K562 (cell line): ENCODE measurements around the gene PRKG2. TPM values are rescaled to one million over a fixed set of nuclear protein-coding genes. Genes with fewer than 3 reads are reported as not detected.

ENCODE experiments used
- ATAC-seq: fragments of 200-7000 bp; cut with Tn5 transposase; 3 replicates; pipeline ENCODE4 v1.9.1; 2020; ENCODE audit warnings: moderate library complexity
- BruUV-seq: library from RNA; stranded (reverse); fragments of 400-500 nt; replicated peaks from 2 replicates; lab custom pipeline; 2021; lab: Mats Ljungman, UMichigan
- CTCF ChIA-PET: fragments of 300-600 bp; formaldehyde crosslinking; extraction: SDS; loops from one replicate; lab custom pipeline; 2021; ENCODE audit warnings: low intra/inter-chr PET ratio; lab: Yijun Ruan, JAX
- POLR2A ChIA-PET: fragments of 300-600, 350-650 bp; sonication (Branson Sonifier 250); formaldehyde crosslinking; extraction: SDS; loops from one replicate; lab custom pipeline; 2021; ENCODE audit warnings: antibody characterized with exemption, inconsistent platforms; lab: Yijun Ruan, JAX
- DNase-seq, 4 experiments: peaks; one replicate each; pipeline versions ENCODE4 v3.0.0 to v3.0.0-alpha.2; 2011 to 2018; ENCODE audit warnings: low spot score in 3 of 4, mixed read lengths in 3 of 4; ENCODE audit errors: extremely low read depth in 1 of 4
- FAIRE-seq: peaks from 2 replicates; lab custom pipeline; 2011; peaks lifted over from hg19 to GRCh38; lab: Jason Lieb, UNC
- H2AFZ ChIP-seq: 2 replicates; pipeline ENCODE4 v1.6.0; 2011; ENCODE audit warnings: low read depth, low read length, control low read depth, inconsistent platforms
- H3K27ac ChIP-seq: fragments of 200-600 bp; 3 replicates; pipeline ENCODE4 v1.8.0; 2011; ENCODE audit warnings: low read depth, mild to moderate bottlenecking, control low read depth, inconsistent platforms, low read length, moderate library complexity, mixed read lengths; ENCODE audit errors: extremely low read depth
- H3K27me3 ChIP-seq, 2 experiments: fragments of 300-600 bp in 1 of 2; 2 replicates in 1 of 2; 3 replicates in 1 of 2; pipeline versions ENCODE4 v1.6.0 to v1.8.0; 2011; ENCODE audit warnings: inconsistent platforms in 2 of 2, low read length in 2 of 2, mild to moderate bottlenecking in 1 of 2, mixed read lengths in 1 of 2, moderate library complexity in 1 of 2; ENCODE audit not compliant: control insufficient read depth in 2 of 2, insufficient read depth in 2 of 2
- H3K36me3 ChIP-seq: fragments of 300-600 bp; 3 replicates; pipeline ENCODE4 v1.8.0; 2011; ENCODE audit warnings: mild to moderate bottlenecking, low read length, inconsistent platforms; ENCODE audit not compliant: control insufficient read depth, insufficient read depth
- H3K4me1 ChIP-seq, 2 experiments: fragments of 200-600 bp in 1 of 2; replicated peaks in 1 of 2; 2 replicates in 1 of 2; 3 replicates in 1 of 2; pipeline versions ENCODE4 v1.5.1 to v1.8.0; 2011; ENCODE audit warnings: inconsistent platforms in 2 of 2, low read length in 2 of 2, mild to moderate bottlenecking in 1 of 2, mixed read lengths in 1 of 2, moderate library complexity in 1 of 2; ENCODE audit not compliant: control insufficient read depth in 2 of 2, insufficient read depth in 2 of 2
- H3K4me2 ChIP-seq: 2 replicates; pipeline ENCODE4 v1.6.1; 2011; ENCODE audit warnings: low read length, control low read depth, inconsistent platforms, mixed read lengths; ENCODE audit not compliant: insufficient read depth
- H3K4me3 ChIP-seq: fragments of 200-600 bp; sonication (generic), shearing (Covaris generic); 2 replicates; pipeline ENCODE4 v1.5.1; 2016; ENCODE audit warnings: control low read depth, inconsistent platforms
- H3K79me2 ChIP-seq: fragments of 200-600 bp; 3 replicates; pipeline ENCODE4 v1.8.0; 2011; ENCODE audit warnings: low read length, inconsistent platforms; ENCODE audit not compliant: control insufficient read depth, insufficient read depth
- H3K9ac ChIP-seq, 2 experiments: 2 replicates each; pipeline versions ENCODE4 v1.6.0 to v1.6.1; 2011; ENCODE audit warnings: low read depth in 2 of 2, low read length in 2 of 2, control low read depth in 1 of 2, inconsistent platforms in 1 of 2, mild to moderate bottlenecking in 1 of 2, mixed read lengths in 1 of 2; ENCODE audit not compliant: insufficient read depth in 1 of 2
- H3K9me1 ChIP-seq: one replicate; pipeline ENCODE4 v1.6.0; 2011; ENCODE audit warnings: inconsistent platforms, mild to moderate bottlenecking, low read length, moderate library complexity; ENCODE audit not compliant: control insufficient read depth, insufficient read depth
- H3K9me3 ChIP-seq: replicated peaks from 2 replicates; pipeline ENCODE4 v1.5.1; 2011; ENCODE audit warnings: low read depth, low read length, inconsistent platforms; ENCODE audit not compliant: control insufficient read depth, insufficient read depth
- H4K20me1 ChIP-seq: replicated peaks from 2 replicates; pipeline ENCODE4 v1.6.1; 2011; ENCODE audit warnings: low read length, inconsistent platforms, mixed read lengths; ENCODE audit not compliant: control insufficient read depth, insufficient read depth
- BHLHE40 ChIP-seq: IDR thresholded peaks from 2 replicates; pipeline ENCODE4 v1.6.1; 2011; ENCODE audit warnings: low read length, improper control_type of control experiment
- C11orf30 ChIP-seq: fragments of 450-650 bp; IDR thresholded peaks from 2 replicates; pipeline ENCODE4 v1.6.1; 2016; ENCODE audit warnings: low read depth, mild to moderate bottlenecking
- CLOCK ChIP-seq: fragments of 250-450 bp; sonication (Bioruptor Pico); IDR thresholded peaks from 2 replicates; pipeline ENCODE4 v1.4.0; 2020; ENCODE audit warnings: mild to moderate bottlenecking, moderate library complexity, borderline replicate concordance
- CREB5 ChIP-seq: fragments of 250-450 bp; sonication (Bioruptor Pico); IDR thresholded peaks from 2 replicates; pipeline ENCODE4 v1.5.0; 2020; ENCODE audit warnings: mild to moderate bottlenecking
- HDAC1 ChIP-seq, 2 experiments: fragments of 450-650 bp; IDR thresholded peaks; 2 replicates each; pipeline ENCODE4 v1.6.1; 2016 to 2017; ENCODE audit warnings: inconsistent platforms in 1 of 2, mild to moderate bottlenecking in 1 of 2, moderate library complexity in 1 of 2
- HMG20B ChIP-seq: fragments of 250-450 bp; sonication (Bioruptor Pico); IDR thresholded peaks from 2 replicates; pipeline ENCODE4 v1.5.0; 2021; ENCODE audit warnings: mild to moderate bottlenecking
- HMGXB4 ChIP-seq: sonication (generic); formaldehyde crosslinking; IDR thresholded peaks from 2 replicates; pipeline ENCODE4 v1.8.1; 2023; ENCODE audit warnings: mild to moderate bottlenecking, missing genetic modification reagents
- KLF16 ChIP-seq: IDR thresholded peaks from 2 replicates; pipeline ENCODE4 v1.6.1; 2016; ENCODE audit warnings: antibody characterized with exemption
- L3MBTL2 ChIP-seq: fragments of 450-650 bp; IDR thresholded peaks from 2 replicates; pipeline ENCODE4 v1.6.1; 2016; ENCODE audit warnings: mild to moderate bottlenecking, moderate library complexity
- MCM5 ChIP-seq: fragments of 450-650 bp; IDR thresholded peaks from 2 replicates; pipeline ENCODE4 v1.6.1; 2016; ENCODE audit warnings: low read depth
- NFE2 ChIP-seq: IDR thresholded peaks from 2 replicates; pipeline ENCODE4 v1.6.1; 2014; ENCODE audit warnings: antibody characterized with exemption, low read depth
- PHTF2 ChIP-seq: fragments of 250-450 bp; sonication (Bioruptor Pico); IDR thresholded peaks from 2 replicates; pipeline ENCODE4 v1.5.0; 2021; ENCODE audit warnings: mild to moderate bottlenecking
- RBM22 ChIP-seq: fragments of 200-400 bp; formaldehyde crosslinking; IDR thresholded peaks from 2 replicates; pipeline ENCODE4 v1.6.1; 2018; ENCODE audit warnings: low read length, low read depth; ENCODE audit not compliant: poor library complexity, severe bottlenecking
- TCF3 ChIP-seq: sonication (generic); formaldehyde crosslinking; IDR thresholded peaks from 2 replicates; pipeline ENCODE4 v1.4.0; 2020; ENCODE audit warnings: mild to moderate bottlenecking, missing genetic modification reagents
- ZKSCAN3 ChIP-seq: fragments of 250-450 bp; sonication (Bioruptor Pico); IDR thresholded peaks from 2 replicates; pipeline ENCODE4 v1.4.0; 2020
- ZNF830 ChIP-seq: fragments of 250-450 bp; sonication (Bioruptor Pico); IDR thresholded peaks from 2 replicates; pipeline ENCODE4 v1.5.0; 2021; ENCODE audit warnings: mild to moderate bottlenecking
- in situ Hi-C: fragments of 300-500 bp; cut with MboI; formaldehyde crosslinking; loops from 4 replicates; pipeline ENCODE4 v1.15.0; 2018; ENCODE audit warnings: inconsistent platforms, mixed read lengths
- intact Hi-C: fragments of 100-400 bp; cut with micrococcal nuclease; formaldehyde crosslinking; loops from 2 replicates; pipeline ENCODE4 v1.14.2; 2022
- polyA plus RNA-seq, 8 experiments: library from polyadenylated mRNA; depleted of rRNA in 4 of 8; stranded (reverse) in 5 of 8; unstranded in 3 of 8; fragments of >200 nt; fragmentation: Nextera tagmentation in 2 of 8; fragmentation: Illumina TruSeq in 1 of 8; extraction: Ambion mirVana in 2 of 8; extraction: Trizol in 1 of 8; gene quantifications; 2 replicates each; pipeline versions ENCODE4 v1.2.1 to v1.2.3, GENCODE V29; 2011 to 2014; ENCODE audit warnings: inconsistent platforms in 1 of 8, missing spikeins in 1 of 8
- total RNA-seq, 7 experiments: library from RNA; depleted of rRNA in 6 of 7; stranded (reverse); fragments of >200 nt in 6 of 7; fragmentation: Illumina TruSeq in 2 of 7; extraction: Trizol in 2 of 7; gene quantifications; 2 replicates each; pipeline versions ENCODE4 v1.2.1 to v1.2.3, GENCODE V29; 2011 to 2021; ENCODE audit warnings: low replicate concordance in 1 of 7

The PRKG2 gene
- total and polyA plus RNA-seq, 9 of the 15 experiments (the other 6 are each of a cell fraction or from before 2014, with no cell fraction given): 0.01 to 0.68 (median 0.34) TPM

- H3K4me3 ChIP-seq: no peak overlapping the region
- no TSS peak for BruUV-seq
- H3K79me2 ChIP-seq: no peaks in the 10 kb centered on the region
- no peaks in the 10 kb centered on the region for H3K36me3 ChIP-seq
- no peak for ATAC-seq
- no peak overlapping the region for H3K4me2 ChIP-seq
- no peak overlapping the region for H3K9ac ChIP-seq
- TF ChIP-seq HMGXB4 (CRISPR knock-in tag) (no peak), CREB5 (CRISPR knock-in tag) (no peak), L3MBTL2 (no peak), BHLHE40 (no peak), ZNF830 (no peak), RBM22 (no peak), ZKSCAN3 (no peak), KLF16 (no peak), C11orf30 (no peak), NFE2 (no peak), MCM5 (no peak), PHTF2 (CRISPR knock-in tag) (no peak), CLOCK (CRISPR knock-in tag) (no peak), TCF3 (no peak), HMG20B (CRISPR knock-in tag) (no peak), HDAC1 (IDR thresholded peaks at IDR 0.05) (no peak)
- H3K9me3 ChIP-seq: no peaks in the 10 kb centered on the region
- FAIRE-seq: no peak
- no peak for DNase-seq
- no peaks in the 10 kb centered on the region for H3K27me3 ChIP-seq
- H3K4me1 ChIP-seq: no peaks in the 10 kb centered on the region
- no peak overlapping the region for H2AFZ ChIP-seq
- H4K20me1 ChIP-seq: no peaks in the 10 kb centered on the region
- CTCF ChIA-PET: no interaction called here
- H3K27ac ChIP-seq: no peak overlapping the region
- POLR2A ChIA-PET: no interaction called here
- H3K9me1 ChIP-seq: no peaks in the 10 kb centered on the region
- intact Hi-C loops: no loop called here
- in situ Hi-C loops: no loop called here
These were observed 65.0 kb downstream of the PRKG2 start for GRCh38 chr4:81149976-81150375.
